Mesothelial cell of epicardium (in vitro differentiated cells): ENCODE measurements around the gene NAV2. TPM values are rescaled to one million over a fixed set of nuclear protein-coding genes. Genes with fewer than 3 reads are reported as not detected.

Experiments used
- DNase-seq, 2 experiments: peaks; one replicate each; pipeline ENCODE4 v3.0.0; 2021; ENCODE audit warnings: low spot score in 2 of 2; ENCODE audit not compliant: unreplicated experiment in 2 of 2
- H3K27ac Mint-ChIP-seq: 2 replicates; pipeline ENCODE4 v1.8.0; 2021; ENCODE audit warnings: mixed read lengths
- H3K27me3 Mint-ChIP-seq: 2 replicates; pipeline ENCODE4 v1.8.0; 2021; ENCODE audit warnings: low read depth, mixed read lengths
- H3K36me3 Mint-ChIP-seq: 2 replicates; pipeline ENCODE4 v1.8.0; 2021; ENCODE audit warnings: mixed read lengths
- H3K4me1 Mint-ChIP-seq: 2 replicates; pipeline ENCODE4 v1.8.0; 2021; ENCODE audit warnings: mixed read lengths
- H3K4me3 Mint-ChIP-seq: 2 replicates; pipeline ENCODE4 v1.8.0; 2021; ENCODE audit warnings: mild to moderate bottlenecking, moderate library complexity, mixed read lengths
- H3K9me3 Mint-ChIP-seq: 2 replicates; pipeline ENCODE4 v1.8.0; 2021; ENCODE audit warnings: mixed read lengths
- microRNA-seq: library from miRNA; unstranded; fragments of <30 nt; microRNA quantifications from one replicate; pipeline ENCODE4 v1.2.0, GENCODE V29; 2021; ENCODE audit warnings: inconsistent platforms, mixed read lengths
- total RNA-seq: library from RNA; stranded (reverse); gene quantifications from 3 replicates; pipeline ENCODE4 v1.2.1, GENCODE V29; 2021
- TF ChIP-seq, protein P1 (sequence below): fragments of 200-600 bp; sonication (generic); IDR thresholded peaks from one replicate; pipeline ENCODE4 v1.5.0; 2021; ENCODE audit warnings: antibody characterized with exemption; ENCODE audit not compliant: unreplicated experiment

The NAV2 gene
- total RNA-seq, 1 donor from 2014 or later = 69.8 TPM

DNA sequence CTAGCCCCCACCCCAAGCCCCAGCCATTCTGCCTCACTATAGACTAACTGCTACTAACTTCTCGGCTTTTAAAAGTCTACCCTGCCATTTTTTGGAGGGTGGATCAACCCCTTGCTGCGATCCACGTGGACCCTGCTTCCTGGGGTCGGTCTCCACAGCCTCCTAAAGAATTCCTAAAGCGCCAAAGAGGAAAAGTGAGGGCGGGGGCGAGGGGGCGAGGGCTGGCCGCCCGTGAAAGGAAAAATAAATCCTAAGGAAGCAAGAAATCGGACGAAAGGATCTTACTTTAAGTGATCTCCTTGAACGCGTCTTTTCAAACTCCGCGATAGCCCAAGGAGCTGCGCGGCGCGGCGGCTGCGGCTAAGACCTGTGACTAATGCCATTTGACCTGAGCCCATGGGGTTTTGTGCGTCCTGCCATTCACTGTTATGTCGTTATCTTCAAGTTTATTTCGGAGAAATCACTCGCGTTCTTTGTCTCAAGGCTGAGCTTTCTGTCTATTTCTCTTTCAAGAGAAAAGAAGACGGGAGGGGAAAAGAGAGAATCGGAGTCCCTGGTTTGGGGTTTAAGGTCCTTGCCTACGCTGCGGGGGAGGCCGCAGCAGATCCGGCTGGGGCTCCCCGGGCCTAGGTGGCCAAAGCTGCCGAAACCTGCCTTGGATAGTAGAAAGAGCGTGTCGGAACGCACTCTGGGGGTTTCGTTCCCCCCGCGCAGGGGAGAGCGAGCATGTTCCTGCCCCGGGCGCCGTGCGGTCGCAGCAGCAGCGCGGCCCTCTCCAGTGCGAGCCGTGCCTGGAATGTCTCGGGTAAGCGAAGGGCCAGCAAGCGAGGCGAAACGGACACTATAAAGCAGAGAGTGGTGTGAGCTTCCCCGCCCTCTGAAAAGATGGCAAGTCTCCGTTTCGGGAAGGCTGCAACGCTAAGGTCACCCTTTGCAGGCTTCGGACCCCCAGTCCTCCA lies 450.5 kb downstream of the NAV2 start:
- Mint-ChIP-seq H3K4me1 (peaks cover 26% of the 10 kb centered on the region), H3K27me3 (peaks cover 99% of the 10 kb centered on the region)
- peak in 1 of 2 experiments; percentile 64 for DNase-seq

DNA sequence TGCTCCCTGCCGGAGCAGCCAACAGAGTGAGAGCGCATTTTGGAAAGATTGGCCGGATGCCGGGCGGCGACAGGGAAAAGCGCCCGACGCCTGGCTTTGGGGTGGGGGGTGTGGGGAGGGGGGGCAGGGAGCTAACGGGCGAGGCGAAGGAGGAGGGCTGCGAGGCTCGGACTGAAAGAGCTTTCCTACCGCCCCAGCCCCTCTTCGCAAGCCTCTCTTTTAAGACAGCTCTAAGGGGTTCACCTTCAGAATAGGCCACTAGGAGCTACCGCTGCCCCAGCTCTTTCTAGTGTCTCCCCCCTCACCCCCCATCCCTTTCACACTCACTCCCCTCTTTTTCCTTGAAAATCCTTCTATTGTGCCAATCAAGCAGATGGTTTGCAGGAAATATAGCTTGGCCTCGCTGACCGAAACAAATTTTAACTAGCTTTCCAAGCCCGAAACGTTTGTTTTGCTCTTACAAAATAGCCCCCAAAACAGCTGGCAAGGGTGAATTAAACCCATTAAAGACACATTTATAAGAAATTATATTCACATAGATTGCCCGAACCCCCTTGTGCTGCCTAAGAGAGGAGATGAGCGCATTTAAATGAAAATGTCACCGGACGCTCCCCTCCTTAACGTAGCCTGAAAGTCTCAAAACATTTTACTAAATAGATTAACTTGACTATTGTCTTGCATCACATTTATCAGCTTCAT lies 451.3 kb downstream of the NAV2 start:
- H3K4me3 Mint-ChIP-seq = peak overlapping the region; percentile 63
- no peak overlapping the region for H3K27ac Mint-ChIP-seq
- no peaks in the 10 kb centered on the region for H3K36me3 Mint-ChIP-seq
- TF ChIP-seq, protein P1, sequence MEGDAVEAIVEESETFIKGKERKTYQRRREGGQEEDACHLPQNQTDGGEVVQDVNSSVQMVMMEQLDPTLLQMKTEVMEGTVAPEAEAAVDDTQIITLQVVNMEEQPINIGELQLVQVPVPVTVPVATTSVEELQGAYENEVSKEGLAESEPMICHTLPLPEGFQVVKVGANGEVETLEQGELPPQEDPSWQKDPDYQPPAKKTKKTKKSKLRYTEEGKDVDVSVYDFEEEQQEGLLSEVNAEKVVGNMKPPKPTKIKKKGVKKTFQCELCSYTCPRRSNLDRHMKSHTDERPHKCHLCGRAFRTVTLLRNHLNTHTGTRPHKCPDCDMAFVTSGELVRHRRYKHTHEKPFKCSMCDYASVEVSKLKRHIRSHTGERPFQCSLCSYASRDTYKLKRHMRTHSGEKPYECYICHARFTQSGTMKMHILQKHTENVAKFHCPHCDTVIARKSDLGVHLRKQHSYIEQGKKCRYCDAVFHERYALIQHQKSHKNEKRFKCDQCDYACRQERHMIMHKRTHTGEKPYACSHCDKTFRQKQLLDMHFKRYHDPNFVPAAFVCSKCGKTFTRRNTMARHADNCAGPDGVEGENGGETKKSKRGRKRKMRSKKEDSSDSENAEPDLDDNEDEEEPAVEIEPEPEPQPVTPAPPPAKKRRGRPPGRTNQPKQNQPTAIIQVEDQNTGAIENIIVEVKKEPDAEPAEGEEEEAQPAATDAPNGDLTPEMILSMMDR = no peak
- no peak for DNase-seq
- no peaks in the 10 kb centered on the region for H3K9me3 Mint-ChIP-seq
- H3K27me3 Mint-ChIP-seq = peaks cover 98% of the 10 kb centered on the region
- H3K4me1 Mint-ChIP-seq = peaks cover 26% of the 10 kb centered on the region

More for the DNA sequence above, 450.5 kb downstream of the NAV2 start:
- Mint-ChIP-seq H3K27ac (no peak overlapping the region), H3K4me3 (peak overlapping the region; percentile 63), H3K36me3 (no peaks in the 10 kb centered on the region), H3K9me3 (no peaks in the 10 kb centered on the region)
- TF ChIP-seq, protein P1 = no peak

Small RNAs within 50 kb of the gene (microRNA-seq; reads per million reads assigned to microRNA genes)
- not detected for gene MIR4694
